ENCODE data around the gene CD200.

- TF ChIP-seq EP300 (IDR thresholded peaks at IDR 0.05; ENCODE audit: low read depth): no peak
- TF ChIP-seq CTCF (IDR thresholded peaks at IDR 0.05): no peak
Measured at GRCh38 chr3:112381673-112382542, 49.0 kb downstream of the CD200 start.

Data from transverse colon (tissue), 3 donors.